Activated CD4-positive, CD25-positive, alpha-beta regulatory T cell treated with anti-CD3 and anti-CD28 coated beads, Interleukin-2, amount 50 U/mL, for 16 hours (primary cell): ENCODE data around the gene TSPAN1.
"Not testable (repeated sequence)": the region's sequence is repeated elsewhere in the genome, so short reads cannot be mapped to it uniquely, and the experiment has no call there.

Experiments
- DNase-seq: peaks from one replicate; pipeline ENCODE4 v3.0.0-alpha.2; 2020; ENCODE audit warnings: low read depth, low spot score

The TSPAN1 gene

DNA sequence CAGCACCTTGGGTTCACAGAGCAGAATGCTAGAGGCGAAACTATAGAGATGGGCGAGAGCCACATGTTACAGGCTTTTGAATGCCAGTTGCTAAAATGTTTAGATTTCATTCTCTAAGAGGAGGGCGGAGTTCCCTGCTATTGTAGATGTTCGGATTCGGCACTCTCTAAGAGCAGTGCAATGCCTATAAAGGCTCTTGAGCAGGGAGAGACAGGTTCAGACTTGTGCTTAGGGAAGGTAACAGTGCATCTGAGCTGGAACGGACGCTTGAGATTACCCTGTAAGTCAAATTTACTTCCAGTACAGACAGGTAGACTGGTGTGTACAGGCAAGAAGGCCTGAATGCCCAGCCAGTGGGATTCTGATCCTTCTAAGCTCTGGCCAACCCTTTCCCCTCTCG is 43.6 kb downstream of the TSPAN1 start:
- no peak for DNase-seq

DNA sequence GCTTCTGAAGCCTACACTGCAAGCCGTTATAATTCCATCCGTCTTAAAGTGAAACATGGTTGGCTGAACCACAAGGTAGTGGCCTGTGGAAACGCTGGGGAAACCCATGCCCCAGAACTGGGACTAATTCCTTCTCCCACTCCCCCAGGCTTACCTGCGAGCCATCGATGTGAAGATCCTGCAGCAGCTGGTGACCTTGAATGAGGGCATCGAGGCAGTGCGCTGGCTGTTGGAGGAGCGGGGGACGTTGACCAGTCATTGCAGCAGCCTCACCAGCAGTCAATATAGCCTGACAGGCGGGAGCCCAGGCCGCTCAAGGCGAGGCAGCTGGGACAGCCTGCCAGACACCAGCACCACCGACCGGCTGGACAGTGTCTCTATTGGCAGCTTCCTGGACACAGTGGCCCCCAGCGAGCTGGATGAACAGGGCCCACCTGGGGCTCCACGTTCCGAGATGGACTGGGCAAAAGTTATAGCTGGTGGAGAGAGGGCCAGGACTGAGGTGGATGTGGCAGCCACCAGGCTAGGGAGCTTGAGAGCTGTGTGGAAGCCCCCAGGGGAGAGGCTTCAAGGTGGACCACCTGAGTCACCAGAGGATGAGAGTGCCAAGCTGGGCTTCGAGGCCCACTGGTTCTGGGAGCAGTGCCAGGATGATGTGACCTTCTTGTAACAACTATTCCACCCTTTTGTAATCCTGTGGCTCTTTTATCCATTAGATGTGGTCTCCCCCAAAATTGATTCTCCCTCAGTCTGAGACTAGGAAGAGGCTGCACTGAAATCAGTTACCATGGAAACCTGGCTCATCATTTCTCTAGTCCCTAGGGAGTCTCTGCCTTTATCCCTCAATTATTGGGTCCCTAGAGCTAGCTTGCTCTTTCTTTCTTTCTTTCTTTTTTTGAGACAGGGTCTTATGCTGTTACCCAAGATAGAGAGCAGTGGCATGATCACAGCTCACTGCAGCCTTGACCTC is 44.9 kb downstream of the TSPAN1 start:
- no peak for DNase-seq

DNA sequence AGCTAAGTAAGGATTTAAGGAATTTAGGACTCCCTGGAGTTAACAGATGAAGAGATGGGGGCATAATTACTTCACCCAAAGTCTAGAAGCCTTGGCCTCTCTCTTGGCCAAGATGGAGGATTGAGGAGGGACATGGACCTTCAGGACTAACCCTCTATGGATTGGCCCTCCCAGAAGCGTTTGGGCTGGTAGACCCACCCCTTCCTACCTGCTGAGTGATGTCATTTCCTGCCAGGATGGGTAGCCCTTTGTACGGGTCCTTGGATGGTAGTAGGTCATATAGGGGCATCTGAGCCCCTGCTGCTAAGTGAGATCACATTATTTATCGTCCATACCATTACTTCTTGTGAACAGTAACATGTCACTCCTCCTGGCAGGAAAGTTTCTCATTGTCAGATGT is 45.9 kb downstream of the TSPAN1 start:
- no peak for DNase-seq

DNA sequence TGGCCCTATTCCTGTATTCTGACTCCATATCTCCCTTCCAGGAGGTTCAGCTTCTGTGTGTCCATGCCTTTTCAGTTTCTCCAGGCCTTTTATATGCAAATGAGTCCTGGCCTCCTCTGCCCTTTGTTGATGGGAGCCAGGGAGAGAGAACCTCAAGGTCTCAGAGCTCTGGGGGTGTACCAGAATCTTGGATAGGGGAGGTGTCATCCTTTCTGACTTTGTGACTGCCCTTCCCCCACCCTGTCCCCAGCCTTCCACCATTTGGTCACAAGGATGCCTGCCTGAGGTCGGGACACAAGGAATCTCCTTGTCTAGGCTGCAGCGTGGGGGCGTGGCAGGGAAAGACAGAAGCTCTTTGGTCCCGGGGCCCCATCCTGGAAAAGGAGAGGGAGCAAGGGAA is 46.9 kb downstream of the TSPAN1 start:
- DNase-seq = no peak

DNA sequence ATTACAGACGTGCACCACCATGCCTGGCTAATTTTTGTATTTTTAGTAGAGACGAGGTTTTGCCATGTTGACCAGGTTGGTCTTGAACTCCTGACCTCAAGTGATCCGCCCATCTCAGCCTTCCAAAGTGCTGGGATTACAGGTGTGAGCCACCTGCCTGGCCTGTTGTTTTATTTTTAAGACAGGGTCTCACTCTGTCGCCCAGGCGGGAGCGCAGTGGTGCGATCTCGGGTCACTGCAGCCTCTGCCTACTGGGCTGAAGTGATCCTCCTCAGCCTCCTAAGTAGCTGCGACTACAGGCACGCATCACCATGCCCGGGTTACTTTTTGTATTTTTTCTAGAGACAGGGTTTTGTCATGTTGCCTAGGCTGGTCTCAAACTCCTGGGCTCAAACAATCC is 48.2 kb downstream of the TSPAN1 start:
- DNase-seq = not testable (repeated sequence)

DNA sequence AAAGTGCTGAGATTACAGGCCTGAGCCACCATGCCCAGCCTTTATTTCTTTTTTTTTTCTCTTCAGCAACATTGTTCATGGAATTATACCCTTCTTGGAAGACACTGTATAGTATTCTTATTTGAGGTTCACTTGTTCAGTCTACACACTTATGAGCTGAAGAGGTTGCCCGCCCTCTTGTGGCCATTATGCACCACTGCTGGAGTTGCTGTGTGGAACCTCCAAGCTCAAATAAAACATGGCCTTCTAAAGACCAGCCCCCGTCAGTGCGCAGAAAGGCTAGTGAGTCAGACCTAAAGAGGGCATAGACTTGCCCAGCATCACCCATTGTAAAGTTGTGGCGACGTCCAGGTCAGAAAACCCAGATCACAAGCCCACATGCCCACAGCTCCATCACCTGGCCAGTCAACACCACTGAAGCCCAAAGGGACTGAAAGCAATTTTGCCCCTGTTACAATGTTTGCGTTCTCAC is 48.6 kb downstream of the TSPAN1 start:
- peak; percentile 25 for DNase-seq

DNA sequence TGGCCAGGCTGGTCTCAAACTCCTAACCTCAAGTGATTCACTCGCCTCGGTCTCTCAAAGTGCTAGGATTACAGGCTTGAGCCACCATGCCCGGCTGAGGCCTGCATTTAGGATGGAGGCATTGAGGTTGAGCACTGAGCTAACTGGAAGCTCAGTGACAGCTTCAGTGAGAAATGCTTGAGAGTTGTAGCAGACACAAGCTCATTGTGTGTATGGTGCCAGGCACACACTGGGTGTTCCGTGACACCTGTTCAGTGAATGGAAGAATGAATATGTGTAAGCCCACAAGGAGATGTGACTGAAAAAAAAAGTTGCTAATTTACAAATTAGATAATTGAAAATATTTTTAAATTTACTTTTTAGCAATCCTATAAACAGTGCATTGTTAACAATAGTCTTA is 50.1 kb downstream of the TSPAN1 start:
- no peak for DNase-seq

DNA sequence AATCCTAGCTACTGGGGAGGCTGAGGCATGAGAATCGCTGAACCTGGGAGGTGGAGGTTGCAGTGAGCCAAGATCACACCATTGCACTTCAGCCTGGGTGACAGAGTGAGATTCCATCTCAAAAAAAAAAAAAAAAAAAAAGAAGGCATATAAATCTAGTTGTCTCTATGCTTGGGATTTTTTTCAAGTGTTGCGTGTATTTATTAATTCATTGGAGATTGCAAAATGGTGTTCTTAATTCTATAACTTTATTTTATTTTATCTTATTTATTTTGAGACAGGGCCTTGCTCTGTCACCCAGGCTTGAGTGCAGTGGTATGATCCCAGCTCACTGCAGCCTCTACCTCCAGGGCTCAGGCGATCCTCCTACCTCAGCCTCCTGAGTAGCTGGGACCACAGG is 56.3 kb downstream of the TSPAN1 start:
- DNase-seq = not testable (repeated sequence)
